GM18517 (cell line): ENCODE measurements around the gene MYADM.
A peak's percentile ranks its signal among the peaks of the same experiment; 100 is the strongest.
"Not testable (repeated sequence)": the region's sequence is repeated elsewhere in the genome, so short reads cannot be mapped to it uniquely, and the experiment has no call there.

Experiments used
- ATAC-seq: cut with Tn5 transposase; IDR thresholded peaks from one replicate; pipeline ENCODE4 v1.9.1; 2021; ENCODE audit warnings: mild to moderate bottlenecking, moderate library complexity; ENCODE audit not compliant: unreplicated experiment

Gene MYADM

GRCh38 chr19:53867225-53868090 is at the start of gene MYADM:
TSS of gene MYADM (plus strand) at chr19:53867883. CDS start at chr19:53873530, 5,647 bp downstream.
- peak; percentile 76 for ATAC-seq

- ATAC-seq: no peak
Measured at GRCh38 chr19:53818756-53819155, 48.9 kb upstream of the MYADM start.

- no peak for ATAC-seq
Measured at GRCh38 chr19:53819861-53820260, 47.8 kb upstream of the MYADM start.

DNA sequence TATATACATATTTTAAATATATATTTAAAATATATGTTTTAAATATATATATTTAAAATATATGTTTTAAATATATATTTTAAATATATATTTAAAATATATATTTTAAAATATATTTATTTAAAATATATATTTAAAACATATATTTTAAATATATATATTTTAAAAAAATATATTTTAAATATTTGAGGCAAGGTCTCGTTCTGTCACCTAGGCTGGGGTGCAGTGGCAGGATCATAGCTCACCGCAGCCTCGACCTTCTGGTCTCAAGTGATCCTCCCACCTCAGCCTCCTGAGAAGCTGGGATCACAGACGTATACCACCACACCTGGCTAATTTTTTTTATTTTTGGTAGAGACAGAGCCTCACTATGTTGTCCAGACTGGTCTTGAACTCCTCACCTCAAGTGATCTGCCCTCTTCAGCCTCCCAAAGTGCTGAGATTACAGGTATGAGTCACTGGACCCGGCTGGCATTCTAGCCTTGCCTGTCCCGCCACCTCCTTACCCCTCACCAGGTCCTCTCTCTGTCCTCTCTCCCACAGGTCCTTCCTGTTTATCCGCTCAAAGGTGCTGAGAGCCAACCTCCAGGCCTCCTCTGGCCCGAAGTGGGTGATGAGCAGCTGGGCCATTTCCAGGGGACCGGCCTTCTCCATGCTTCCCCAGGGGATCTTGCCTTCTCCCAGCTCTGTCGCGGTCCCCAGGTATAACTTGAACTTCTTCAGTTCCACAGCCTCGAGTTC is 44.1 kb upstream of the MYADM start:
- no peak for ATAC-seq

DNA sequence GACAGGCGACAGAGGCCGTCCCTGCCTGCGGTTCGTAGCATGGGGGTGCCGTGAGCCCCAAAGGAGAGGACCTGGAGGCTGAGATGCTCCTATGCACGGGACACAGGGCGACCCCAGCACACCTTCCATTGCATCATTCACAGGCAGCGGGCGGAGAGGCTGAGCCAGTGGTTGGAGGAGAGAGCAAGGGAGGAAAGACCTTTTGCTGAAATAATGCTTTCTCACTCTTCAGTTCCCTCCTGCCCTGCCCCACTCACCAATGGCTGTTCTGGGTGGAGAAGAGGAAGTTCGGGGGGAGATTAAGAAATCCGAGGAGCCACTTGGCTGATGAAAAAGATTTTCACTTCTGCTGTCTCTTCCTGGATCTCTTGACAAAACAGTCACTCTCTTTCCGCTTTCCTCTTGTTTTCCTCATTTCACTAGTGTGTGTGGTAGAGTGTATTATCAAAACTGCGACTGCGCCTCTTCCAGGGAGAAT is 43.5 kb upstream of the MYADM start, which contains the start of gene NLRP12:
NLRP12 (minus strand) TSS at position 181 of the 478 bp plus-strand sequence; CDS start at position 41, 140 bp downstream.
- no peak for ATAC-seq

DNA sequence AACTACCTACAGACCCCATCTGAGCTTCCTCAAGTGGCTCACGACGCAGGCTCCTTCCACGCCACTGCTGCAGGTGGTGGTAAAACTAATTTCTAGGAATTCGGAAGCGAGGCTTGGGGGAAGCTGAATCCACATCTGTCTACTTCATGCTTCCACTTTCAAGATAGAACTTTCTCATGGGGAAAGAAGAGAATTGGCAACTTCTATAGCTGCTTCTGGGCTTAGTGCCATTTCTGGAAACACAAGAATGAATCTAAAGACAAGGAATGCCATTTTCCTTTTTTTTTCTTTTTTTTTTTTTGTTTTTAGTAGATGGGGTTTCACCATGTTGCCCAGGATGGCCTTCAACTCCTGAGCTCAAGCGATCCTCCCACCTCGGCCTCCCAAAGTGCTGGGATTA is 40.8 kb upstream of the MYADM start:
- ATAC-seq: no peak

GRCh38 chr19:53828531-53828930 is 39.2 kb upstream of the MYADM start:
- ATAC-seq: no peak

GRCh38 chr19:53832861-53833260 is 34.8 kb upstream of the MYADM start:
- not testable (repeated sequence) for ATAC-seq

- not testable (repeated sequence) for ATAC-seq
Measured at GRCh38 chr19:53838446-53838845, 29.2 kb upstream of the MYADM start.

GRCh38 chr19:53840241-53840640 is 27.4 kb upstream of the MYADM start:
- ATAC-seq: not testable (repeated sequence)

- ATAC-seq: not testable (repeated sequence)
Measured at GRCh38 chr19:53840914-53841313, 26.8 kb upstream of the MYADM start.

DNA sequence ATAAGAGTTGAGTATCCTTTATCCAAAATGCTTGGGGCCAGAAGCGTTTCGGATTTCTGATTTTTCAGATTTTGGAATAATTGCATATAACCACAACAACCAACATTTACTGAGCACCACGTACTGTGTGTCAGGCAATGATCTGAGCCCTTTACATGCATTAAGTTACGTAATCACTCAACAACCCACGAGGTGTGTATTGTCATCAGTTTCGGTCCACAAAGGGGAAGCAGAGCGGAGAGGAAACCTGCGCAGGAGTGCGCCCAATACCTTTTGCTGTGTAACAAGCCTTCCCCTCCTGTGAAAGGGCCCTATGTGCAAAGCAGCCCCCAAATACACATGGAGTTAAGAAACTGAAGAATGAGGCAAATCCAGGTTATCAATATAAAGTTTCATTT is 22.8 kb upstream of the MYADM start:
- no peak for ATAC-seq

DNA sequence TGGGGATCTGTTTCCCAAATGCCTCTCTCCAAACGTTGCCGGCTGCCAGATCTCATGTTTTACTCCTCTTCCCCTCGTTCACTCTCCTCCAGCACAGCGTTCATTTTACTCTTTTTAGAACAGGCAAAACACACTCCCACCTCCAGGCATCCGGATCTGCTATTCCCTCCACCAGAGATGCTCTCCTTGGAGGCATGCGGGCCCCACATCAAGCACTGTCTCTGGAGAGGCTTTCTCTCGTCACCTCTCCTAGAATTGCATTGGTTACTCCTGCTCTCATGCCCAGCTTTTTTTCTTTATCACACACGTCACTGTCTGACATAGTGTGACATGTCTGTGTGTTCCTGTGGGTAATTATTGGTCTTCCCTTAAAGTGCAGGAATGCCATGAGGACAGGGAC is 20.1 kb upstream of the MYADM start:
- no peak for ATAC-seq

GRCh38 chr19:53849237-53849676 is 18.4 kb upstream of the MYADM start:
- ATAC-seq: no peak

DNA sequence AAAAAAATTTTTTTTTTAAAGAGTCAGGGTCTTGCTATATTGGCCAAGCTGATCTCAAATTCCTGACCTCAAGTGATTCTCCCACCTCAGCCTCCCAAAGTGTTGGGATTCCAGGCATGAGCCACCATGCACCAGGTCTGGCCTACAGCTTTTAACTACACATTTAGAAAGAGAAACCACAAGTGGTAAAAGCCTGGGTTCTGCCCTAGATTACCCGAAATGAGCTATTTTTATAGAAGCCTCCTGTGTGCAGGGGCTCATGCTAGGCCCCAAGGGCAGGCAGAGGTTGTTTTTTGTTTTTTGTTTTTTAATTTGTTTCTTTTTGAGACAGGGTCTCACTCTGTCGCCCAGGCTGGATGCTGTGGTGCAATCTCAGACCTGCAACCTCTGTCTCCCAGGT is 14.0 kb upstream of the MYADM start:
- ATAC-seq: peak; percentile 46

DNA sequence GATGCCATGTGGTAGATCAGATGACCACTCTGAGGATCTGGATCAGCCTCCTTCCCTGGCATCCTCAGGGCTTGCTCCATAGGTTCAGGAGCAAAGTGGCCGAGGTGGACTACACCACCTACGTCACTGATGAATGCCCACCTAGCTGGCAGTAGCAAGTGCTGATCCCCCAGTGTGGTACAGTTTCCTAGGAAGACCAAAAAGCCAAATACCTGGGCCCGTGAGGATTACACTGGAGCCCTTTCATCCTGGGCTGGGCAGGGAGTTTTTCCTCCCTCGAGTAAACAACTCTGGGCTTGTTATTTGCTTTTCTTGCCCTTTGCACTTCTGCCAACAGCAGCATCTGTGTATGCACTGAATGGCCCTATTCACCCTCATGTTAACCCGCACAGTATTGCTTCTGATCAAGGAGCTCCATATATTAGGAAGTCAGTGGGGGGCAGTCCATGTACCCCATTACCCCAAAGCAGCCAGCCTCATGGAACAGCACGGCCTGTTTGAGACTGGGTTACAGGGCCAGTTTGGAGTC is 3.3 kb upstream of the MYADM start:
- no peak for ATAC-seq

GRCh38 chr19:53865523-53865917 is 2.2 kb upstream of the MYADM start:
- no peak for ATAC-seq

DNA sequence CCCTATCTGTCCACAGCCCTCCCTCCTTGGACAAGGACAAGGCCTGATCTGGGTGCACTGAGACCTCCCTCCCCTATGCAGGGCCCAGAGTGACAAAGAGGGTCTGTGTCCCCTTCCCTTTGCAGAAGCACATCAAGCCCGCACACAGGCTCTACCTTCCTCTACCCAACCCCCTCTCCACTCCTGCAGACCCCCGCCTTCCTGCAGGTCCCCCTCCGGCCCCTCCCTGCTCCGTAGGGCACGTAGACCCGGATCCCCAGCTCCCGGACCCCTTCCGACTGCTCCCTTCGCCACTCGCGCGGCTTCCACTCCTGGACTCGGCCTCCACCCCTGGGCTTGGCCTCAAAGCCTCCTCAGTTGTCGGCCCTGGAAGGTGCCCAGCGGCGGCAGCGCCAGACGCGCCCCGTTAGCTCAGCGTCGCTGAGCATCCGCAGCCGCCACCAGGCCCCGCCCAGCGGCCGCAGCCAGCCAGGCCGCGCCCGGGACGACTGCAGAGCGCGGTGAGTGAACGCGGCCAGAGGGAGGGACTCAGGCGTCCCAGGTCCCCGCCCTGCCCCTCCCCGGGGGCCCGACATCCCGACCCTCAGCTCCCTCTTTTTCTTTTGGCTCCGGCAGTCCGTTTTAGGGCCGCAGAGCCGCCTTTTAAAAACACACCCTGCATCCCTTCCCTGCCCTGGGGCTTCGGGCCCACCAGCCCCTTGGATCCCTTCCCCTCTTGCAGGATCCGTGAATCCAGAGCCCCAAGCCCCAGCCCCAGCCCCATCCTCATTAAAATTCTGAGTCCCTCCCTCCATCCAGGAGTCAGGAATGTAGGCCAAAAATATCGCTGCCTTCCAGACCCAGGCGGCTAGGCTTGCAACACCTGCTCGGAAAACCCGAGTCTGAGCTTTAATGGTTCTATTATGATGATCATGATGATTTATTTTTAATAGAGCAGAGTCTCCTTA is 1.5 kb upstream of the MYADM start:
- ATAC-seq: no peak

DNA sequence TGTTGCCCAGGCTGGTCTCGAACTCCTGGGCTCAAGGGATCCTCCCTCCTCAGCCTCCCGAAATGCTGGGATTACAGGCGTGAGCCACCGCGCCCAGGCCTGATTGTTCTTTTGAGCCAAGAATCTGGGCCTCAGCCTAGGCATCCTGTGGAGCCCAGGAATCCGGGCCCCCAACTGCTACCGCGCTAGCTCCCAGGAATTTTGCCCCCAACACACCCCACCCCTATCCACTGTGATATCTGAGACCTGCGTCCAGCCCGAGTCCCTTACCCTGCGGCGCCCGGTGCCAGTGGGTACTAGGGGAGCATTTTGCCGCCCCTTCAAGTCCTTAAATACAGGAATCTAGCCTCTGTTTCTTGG is 838 bp upstream of the MYADM start:
- ATAC-seq: no peak

DNA sequence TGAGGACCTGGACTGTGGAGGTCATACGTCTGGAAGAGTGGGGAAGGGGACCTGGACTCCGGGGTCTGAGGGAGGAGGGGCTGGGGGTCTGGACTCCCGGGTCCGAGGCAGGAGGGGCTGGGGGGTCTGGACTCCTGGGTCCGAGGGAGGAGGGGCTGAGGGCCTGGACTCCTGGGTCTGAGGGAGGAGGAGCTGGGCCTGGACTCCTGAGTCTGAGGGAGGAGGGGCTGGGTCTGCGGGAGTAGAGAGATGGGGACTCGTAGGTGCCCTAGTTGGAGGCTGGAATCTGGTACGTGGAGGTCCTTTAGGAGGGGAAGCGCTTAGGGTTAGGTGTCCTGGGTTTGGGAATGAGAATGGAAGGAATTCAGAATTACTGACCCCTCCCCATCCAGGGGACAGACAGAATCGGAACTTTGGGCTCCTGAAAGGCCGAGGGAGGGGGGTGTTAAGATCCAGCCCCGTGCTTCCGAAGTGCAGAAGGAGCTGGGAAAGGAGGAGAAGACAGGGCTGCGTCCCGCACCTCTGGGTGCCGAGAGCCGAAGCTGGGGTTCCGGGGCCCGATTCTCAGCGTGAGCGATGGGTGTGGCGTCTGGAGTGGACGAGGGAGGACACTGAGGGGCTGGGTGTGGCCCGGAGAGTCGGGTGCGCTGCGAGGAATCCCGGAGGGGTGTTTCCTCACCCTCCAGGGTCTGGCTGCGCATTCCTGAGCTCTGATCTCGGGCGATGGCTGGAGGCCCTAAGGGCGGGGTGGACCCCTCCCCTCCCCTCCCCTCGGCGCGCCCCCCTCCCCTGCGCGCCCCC is 608 bp downstream of the MYADM start:
- ATAC-seq: no peak
